Measurements from ENCODE around the gene PARK7.

Gene PARK7

DNA sequence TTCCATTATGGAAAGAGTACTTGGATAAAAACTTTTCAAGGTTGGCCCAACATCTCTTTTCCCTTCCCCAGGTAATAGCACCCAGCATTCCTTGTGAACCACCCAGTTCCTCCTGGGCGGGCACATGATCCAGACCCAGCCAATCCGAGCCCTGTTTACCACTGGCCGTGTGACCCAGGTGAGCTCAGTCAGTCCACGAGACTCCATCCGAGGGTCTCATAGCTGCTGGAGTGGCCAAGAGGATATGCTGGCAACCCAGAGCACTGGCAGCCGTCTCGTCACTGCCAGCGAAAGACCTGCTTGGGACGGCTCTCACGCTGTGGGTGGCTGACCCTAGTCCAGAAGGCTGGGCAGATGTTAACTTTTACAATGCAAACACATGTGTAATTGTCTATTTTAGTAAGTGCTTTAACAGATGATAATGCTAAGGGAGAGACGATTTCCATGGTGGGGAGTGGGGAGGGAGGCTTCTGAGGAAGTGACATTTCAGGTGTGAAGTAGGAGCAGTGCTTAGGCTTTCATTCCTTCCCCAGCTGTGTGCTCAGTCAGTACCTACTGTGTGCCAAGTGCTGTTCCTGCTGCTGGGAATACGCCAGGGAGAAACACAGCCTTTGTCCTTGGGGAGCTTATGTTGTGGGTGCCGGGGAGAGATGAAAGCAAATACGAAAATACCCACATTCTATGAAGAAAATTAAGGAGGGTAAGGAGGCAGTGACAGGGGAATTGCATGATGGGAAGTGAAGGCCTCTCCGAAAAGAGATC lies 24.5 kb downstream of the PARK7 start:
- no peak for DNase-seq

GRCh38 chr1:7987528-7987927 lies 26.0 kb downstream of the PARK7 start:
- DNase-seq: no peak

GRCh38 chr1:7988576-7988975 lies 27.1 kb downstream of the PARK7 start:
- DNase-seq: no peak

GRCh38 chr1:7989762-7990428 lies 28.4 kb downstream of the PARK7 start:
- DNase-seq: no peak

DNA sequence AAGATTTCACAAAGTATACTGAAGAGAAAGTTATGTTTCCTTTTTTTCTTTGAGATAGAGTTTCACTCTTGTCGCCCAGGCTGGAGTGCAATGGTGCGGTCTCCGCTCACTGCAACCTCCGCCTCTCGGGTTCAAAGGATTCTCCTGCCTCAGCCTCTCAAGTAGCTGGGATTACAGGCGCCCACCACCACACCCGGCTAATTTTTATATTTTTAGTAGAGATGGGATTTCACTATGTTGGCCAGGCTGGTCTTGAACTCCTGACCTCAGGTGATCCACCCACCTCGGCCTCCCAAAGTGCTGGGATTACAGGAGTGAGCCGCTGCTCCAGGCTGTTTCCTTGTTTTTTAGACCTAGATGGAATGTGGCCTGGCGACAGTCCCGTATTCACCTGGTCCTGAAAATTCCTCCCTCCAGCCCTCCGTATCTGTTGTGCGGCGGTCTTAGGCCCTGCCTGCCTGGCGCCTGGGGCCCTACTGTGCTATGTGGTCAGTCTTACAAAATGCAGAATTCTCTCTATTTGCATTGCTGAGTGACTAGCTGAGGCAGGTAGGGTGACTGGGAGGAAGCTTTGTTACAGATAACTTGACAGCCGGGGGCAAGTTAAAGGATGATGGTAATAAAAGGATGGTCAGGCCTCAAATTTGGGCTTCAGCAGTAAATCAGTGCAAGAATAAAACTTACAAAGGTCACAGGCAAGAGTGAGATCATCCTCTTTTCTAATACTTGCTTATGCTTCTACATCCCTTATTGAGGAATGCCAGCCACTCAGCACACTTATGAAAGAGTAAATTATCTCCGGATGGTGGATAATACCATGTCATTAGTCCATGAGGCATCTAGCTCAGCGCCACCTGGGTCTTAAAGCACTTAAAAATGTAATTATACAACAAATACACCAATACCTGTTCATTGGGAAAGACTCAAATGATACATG lies 30.3 kb downstream of the PARK7 start:
- DNase-seq: no peak

- DNase-seq: no peak
These were observed 31.4 kb downstream of the PARK7 start for GRCh38 chr1:7992885-7993284.

DNA sequence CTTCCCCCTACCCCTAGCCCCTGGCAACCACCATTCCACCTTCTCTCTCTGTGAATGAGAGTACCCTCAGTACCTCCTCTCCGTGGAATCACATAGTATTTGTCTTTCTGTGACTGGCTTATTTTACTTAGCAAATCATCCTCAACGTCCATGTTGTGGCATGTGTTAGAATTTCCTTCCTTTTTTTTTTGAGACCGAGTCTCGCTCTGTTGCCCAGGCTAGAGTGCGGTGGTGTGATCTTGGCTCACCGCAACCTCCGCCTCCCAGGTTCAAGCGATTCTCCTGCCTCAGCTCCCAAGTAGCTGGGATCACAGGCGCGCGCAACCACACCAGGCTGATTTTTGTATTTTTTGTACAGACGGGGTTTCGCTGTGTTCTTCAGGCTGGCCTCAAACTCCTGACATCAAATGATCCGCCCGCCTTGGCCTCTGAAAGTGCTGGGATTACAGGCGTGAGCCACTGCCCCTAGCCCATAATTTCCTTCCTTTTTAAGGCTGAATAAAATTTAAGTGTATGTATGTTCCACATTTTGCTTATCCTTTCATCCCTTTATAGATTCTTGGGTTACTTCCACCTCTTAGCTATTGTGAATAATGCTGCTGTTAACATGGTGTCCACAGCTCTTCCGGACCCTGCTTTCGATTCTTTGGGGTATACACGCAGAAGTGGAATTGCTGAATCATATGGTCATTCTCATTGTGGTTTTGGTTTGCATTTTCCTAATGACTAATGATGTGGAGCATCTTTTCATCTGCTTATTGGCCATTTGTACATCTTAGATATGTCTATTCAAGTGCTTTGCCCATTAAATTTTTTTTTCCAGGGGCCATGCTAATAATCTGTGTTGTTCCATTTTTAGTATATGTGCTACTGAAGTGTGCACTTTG lies 32.3 kb downstream of the PARK7 start:
- no peak for DNase-seq

DNA sequence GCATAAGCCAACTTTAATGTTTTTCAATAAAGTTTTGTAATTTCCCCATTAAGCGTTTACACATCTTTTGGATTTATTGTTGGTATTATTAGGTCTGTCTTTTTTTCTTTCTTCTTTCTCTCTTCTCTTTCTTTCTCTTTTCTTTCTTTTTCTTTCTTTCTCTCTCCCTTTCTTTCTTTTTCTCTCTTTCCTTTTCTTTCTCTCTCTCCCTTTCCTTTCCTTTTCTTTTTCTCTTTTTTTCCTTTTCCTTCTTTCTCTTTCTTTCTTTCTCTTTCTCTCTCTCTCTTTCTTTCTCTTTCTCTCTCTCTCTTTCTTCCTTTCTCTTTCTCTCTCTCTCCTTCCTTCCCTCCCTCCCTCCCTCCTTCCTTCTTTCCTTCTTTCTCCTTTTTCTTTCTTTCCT lies 33.3 kb downstream of the PARK7 start:
- DNase-seq: no peak

GRCh38 chr1:7995437-7995836 lies 33.9 kb downstream of the PARK7 start:
- DNase-seq: no peak

- no peak for DNase-seq
These were observed 40.9 kb downstream of the PARK7 start for GRCh38 chr1:8002329-8002910.

DNA sequence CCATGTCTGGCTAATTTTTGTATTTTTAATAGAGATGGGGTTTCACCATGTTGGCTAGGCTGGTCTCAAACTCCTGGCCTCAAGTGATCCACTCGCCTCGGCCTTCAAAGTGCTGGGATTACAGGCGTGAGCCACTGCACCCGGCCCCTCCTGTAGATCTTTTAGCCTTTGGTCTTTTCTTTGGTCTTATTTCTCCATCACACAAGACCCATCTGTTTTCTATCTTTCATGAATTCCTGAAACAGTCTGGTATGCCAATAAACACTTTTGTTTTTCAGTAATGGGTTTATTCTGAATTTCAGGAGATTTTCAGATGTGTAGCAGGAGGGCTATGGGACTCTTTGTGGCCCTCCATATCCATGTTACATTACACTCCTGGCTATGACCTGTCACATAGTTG lies 41.4 kb downstream of the PARK7 start:
- DNase-seq: no peak

DNA sequence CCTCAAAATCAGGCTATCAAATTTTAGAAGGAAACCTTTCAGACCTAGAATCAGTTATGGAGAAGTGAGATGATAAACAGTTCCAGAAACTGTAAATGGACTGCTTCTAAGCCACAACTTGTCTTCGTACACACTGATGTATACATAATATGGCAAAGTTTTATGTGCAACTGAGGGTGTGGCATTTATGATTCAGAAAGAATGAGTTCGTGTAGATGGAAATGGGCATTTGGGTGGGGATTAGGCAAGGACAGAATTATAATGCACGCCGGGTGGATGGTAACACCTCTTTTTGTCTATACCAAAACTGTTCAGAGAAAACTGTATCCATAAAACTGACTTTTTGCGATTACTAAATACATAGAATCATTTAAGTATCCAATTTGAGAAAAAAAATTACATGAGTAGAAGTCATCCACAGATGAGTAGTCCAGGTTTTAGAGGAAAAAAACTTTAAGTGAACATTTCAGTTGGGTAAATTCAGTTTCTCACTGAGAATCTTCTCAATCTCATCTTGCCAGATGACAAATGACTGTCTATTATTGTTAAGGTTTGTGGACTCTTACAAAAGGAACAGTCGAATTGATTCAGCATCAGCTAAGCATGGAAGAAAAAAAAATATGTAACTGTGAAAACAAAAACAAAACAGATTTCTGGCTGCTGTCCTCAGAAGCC lies 42.1 kb downstream of the PARK7 start:
- DNase-seq: no peak

DNA sequence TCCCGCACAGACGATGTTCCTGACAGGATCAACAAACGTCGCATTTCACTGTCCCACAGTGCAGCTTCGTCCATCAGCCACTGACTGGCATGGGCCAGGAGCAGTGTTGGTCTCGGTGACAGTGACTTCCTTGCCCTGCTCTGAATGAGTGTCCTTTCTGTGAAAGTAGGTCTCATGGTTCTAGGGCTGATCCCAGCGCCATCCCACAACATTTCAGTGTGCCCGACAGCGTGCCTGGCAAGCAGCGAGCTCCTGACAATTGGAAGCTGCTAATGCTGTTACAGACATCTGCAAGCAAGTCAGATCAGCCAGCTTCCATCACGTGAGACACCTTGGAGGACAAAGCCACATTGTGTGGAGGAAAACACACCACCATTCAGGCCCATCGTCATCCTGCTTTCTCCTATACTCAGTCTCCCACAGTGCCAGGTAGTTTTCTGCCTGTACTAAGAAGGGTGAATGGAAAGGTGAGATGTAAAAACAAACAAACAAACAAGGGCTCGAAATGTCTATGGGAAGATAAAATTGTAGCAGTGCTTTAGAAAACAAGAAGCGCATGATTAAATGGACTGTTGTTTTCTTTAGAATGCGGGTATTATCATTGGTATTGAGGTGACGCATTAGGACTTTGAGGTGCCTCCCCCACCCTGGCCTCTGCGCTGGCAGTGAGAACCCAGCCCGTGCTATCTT lies 42.7 kb downstream of the PARK7 start:
- no peak for DNase-seq

- no peak for DNase-seq
These were observed 43.5 kb downstream of the PARK7 start for GRCh38 chr1:8004803-8005573.

GRCh38 chr1:8006037-8006963 lies 44.8 kb downstream of the PARK7 start:
- peak; percentile 29 for DNase-seq

DNA sequence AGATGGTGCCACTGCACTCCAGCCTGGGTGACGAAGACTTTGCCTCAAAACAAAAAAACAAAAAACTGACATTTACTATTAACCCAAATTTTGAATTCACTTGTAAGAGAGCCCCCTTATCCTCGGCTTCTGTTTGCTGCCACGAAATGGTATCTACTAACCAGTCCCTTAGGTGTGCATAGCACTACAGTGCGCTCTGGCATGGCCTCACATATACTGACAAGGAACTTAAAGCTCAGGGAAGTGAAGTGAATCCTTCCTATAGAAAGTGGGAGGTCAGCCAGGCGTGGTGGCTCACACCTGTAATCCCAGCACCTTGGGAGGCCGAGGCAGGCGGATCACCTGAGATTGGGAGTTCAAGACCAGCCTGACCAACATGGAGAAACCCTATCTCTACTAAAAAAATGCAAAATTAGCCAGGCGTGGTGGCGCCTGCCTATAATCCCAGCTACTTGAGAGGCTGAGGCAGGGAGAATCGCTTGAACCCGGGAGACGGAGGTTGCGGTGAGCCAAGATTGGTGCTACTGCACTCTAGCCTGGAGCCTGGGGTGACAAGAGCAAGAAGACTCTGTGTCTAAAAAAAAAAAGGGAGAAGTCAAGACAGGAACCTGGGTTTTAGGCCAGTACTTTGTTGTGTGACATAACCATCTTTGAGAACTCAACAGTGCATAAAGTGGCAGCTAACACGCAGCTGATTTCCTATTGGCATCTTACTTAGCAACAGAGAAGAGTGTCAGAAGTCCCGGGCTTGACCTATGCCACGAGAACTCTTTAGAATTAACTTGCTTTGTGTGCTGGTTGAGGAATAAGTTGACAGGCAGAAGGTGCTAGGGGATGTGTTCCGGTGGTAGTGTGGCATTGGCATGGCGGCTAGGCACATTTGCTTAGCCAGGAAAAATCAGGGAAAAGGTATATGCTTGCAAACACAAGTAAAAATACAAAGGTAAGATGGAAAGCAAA lies 47.8 kb downstream of the PARK7 start:
- no peak for DNase-seq

- DNase-seq: no peak
These were observed 48.7 kb downstream of the PARK7 start for GRCh38 chr1:8010080-8010664.
